Aorta (tissue), 5 donors: ENCODE measurements around the gene KRT78. TPM values are rescaled to one million over a fixed set of nuclear protein-coding genes. Genes with fewer than 3 reads are reported as not detected.

Experiments used
- ATAC-seq: fragments of 200-7000 bp; cut with Tn5 transposase; one replicate; pipeline ENCODE4 v1.9.1; 2022; ENCODE audit warnings: moderate library complexity; ENCODE audit not compliant: low FRiP score
- DNase-seq, 2 donors: peaks; one replicate each; pipeline ENCODE4 v3.0.0-alpha.2; 2020
- H3K27ac ChIP-seq, 2 donors: one replicate each; pipeline ENCODE4 v1.5.1; 2013; ENCODE audit warnings: low read length in 2 of 2, mild to moderate bottlenecking in 2 of 2, moderate library complexity in 2 of 2, control low read depth in 1 of 2, inconsistent platforms in 1 of 2, low read depth in 1 of 2
- H3K27me3 ChIP-seq, 2 donors: one replicate each; pipeline ENCODE4 v1.6.1; 2013; ENCODE audit warnings: control low read depth in 1 of 2, low read length in 1 of 2, mild to moderate bottlenecking in 1 of 2, moderate library complexity in 1 of 2; ENCODE audit not compliant: insufficient read depth in 2 of 2, control insufficient read depth in 1 of 2
- H3K36me3 ChIP-seq, 2 donors: one replicate each; pipeline ENCODE4 v1.6.1; 2013; ENCODE audit warnings: control low read depth in 1 of 2, low read length in 1 of 2, mild to moderate bottlenecking in 1 of 2; ENCODE audit not compliant: insufficient read depth in 2 of 2, control insufficient read depth in 1 of 2
- H3K4me1 ChIP-seq, 2 donors: one replicate each; pipeline ENCODE4 v1.6.1; 2013; ENCODE audit warnings: low read length in 2 of 2, control low read depth in 1 of 2, mild to moderate bottlenecking in 1 of 2, moderate library complexity in 1 of 2; ENCODE audit not compliant: insufficient read depth in 2 of 2, control insufficient read depth in 1 of 2
- H3K4me3 ChIP-seq, 2 donors: one replicate each; pipeline ENCODE4 v1.5.1; 2013; ENCODE audit warnings: low read length in 2 of 2, control low read depth in 1 of 2, mild to moderate bottlenecking in 1 of 2
- H3K9me3 ChIP-seq: one replicate; pipeline ENCODE4 v1.6.1; 2013; ENCODE audit warnings: mild to moderate bottlenecking, low read length; ENCODE audit not compliant: control insufficient read depth
- WGBS, 2 donors: extraction: QIAGEN DNeasy Blood & Tissue Kit; methylation state at CpG; one replicate each; pipeline ENCODE4 v1.1.7; 2013; 5-methylcytosine and 5-hydroxymethylcytosine counted together
- intact Hi-C, 2 donors: fragments of 100-400 bp; cut with DNase I; formaldehyde crosslinking; loops; one replicate each; pipeline versions ENCODE4 v1.14.2 to v1.15.0; 2022
- polyA plus RNA-seq, 2 donors: library from polyadenylated mRNA; stranded (reverse); fragments of 200-250 nt; gene quantifications; one replicate each; pipeline ENCODE4 v1.2.3, GENCODE V29; 2013
- total RNA-seq, 2 donors: library from RNA; stranded (reverse); fragmentation: NEBNext Ultra II Directional; extraction: Animal tissue kit (Norgen Biotek cat#: 25700); gene quantifications; one replicate each; pipeline ENCODE4 v1.2.1, GENCODE V29; 2021
- donor health status: healthy with polysubstance abuse.
- donor health status: Bipolar disorder and iron deficiency.
- donor health status: DM: no; HTN: no; CAD: no.
- donor health status: DM: no; HTN: no; CAD: no.
- donor health status: DM: yes; HTN: yes; CAD: no.

KRT78 gene
- total and polyA plus RNA-seq, 4 donors, result 0.10 to 2.0 TPM; not detected in 2

- no peaks in the 10 kb centered on the region for H3K9me3 ChIP-seq
- DNase-seq, result no peak
- intact Hi-C loops, result no loop called here
- H3K4me1 ChIP-seq, result no peaks in the 10 kb centered on the region
- H3K27ac ChIP-seq, result no peak overlapping the region
- H3K36me3 ChIP-seq, result no peaks in the 10 kb centered on the region
- no peak for ATAC-seq
- WGBS, 2 donors, result 73% methylated on average over 3 of the region's 3 CpGs
- no peak overlapping the region for H3K4me3 ChIP-seq
- H3K27me3 ChIP-seq, result no peaks in the 10 kb centered on the region
Observed at GRCh38 chr12:52812749-52813148, 36.0 kb downstream of the KRT78 start.

GRCh38 chr12:52812073-52812400 is 36.8 kb downstream of the KRT78 start:
- Histone ChIP-seq H3K27ac (no peak overlapping the region), H3K27me3 (no peaks in the 10 kb centered on the region), H3K36me3 (no peaks in the 10 kb centered on the region), H3K9me3 (no peaks in the 10 kb centered on the region), H3K4me1 (no peaks in the 10 kb centered on the region), H3K4me3 (no peak overlapping the region)
- DNase-seq, result no peak
- no peak for ATAC-seq
- 80 to 81% methylated on average over 4 of the region's 4 CpGs for WGBS, 2 donors
- intact Hi-C loops, result no loop called here

DNA sequence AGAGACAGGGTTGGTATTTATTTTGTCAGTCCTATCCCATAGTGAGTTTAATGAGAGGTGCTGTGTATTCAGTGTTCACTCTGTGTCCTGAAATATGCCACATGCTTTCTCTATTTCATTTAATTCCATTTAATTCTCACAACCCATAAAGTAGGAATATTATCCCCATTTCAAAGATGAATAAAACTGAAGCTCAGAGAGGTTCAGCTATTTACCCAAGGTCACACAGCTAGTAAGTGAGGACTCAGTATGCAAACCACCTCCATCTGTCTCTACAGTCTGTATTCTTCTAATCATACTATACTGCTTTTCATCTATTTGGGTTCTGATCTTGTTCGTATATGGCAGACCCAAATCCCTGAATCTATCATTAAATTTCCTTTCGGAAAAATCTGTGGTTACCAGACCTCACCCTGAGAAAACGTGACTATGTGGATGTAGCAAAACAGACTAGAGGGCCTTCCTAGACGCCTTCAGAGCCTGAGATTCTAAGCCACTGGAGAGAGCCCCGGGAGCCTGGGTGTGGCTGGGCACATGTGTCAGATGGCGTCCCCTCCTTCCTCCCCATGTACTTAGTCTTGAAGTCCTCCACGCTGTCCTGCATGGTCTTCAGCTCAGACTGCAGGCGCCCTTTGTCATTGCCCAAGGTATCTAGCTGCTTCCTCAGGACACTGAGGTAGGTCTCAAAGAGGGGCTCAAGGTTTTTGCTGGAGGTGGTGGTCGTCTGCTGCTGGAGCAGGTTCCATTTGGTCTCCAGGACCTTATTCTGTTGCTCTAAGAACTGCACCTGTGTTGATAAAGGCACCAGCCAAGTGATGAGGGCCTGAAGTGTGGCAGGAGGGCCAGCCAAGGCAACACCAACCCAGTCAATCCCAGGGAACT is 37.4 kb downstream of the KRT78 start:
- WGBS, 2 donors, result 91 to 95% methylated on average over 9 of the region's 9 CpGs
- Histone ChIP-seq H3K36me3 (no peaks in the 10 kb centered on the region), H3K27me3 (no peaks in the 10 kb centered on the region), H3K27ac (no peak overlapping the region), H3K9me3 (no peaks in the 10 kb centered on the region), H3K4me3 (no peak overlapping the region), H3K4me1 (no peaks in the 10 kb centered on the region)
- ATAC-seq, result no peak
- intact Hi-C loops, result no loop called here
- DNase-seq, result no peak

GRCh38 chr12:52810554-52810953 is 38.2 kb downstream of the KRT78 start:
- 74 to 78% methylated on average over 5 of the region's 5 CpGs for WGBS, 2 donors
- ATAC-seq, result no peak
- intact Hi-C loops, result no loop called here
- Histone ChIP-seq H3K4me1 (no peaks in the 10 kb centered on the region), H3K4me3 (no peak overlapping the region), H3K27ac (no peak overlapping the region), H3K36me3 (no peaks in the 10 kb centered on the region), H3K9me3 (no peaks in the 10 kb centered on the region), H3K27me3 (no peaks in the 10 kb centered on the region)
- no peak for DNase-seq

DNA sequence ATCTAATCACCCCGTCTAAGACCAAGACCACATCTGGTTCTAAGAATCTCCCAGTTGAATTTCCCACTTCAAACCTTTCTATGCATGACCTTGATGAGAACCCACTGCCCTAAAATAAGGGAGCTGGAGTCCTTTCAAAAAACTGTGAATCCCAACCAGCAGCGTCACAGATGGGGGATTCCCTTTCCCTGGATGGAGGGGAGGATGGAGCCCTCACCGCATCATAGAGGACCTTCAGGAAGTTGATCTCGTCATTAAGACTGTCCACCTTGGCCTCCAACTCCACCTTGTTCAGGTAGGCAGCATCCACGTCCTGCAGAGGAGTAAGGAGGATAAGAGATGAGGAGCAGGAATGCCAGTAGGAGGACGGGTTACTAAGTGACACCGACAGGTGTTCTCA is 39.6 kb downstream of the KRT78 start:
- intact Hi-C loops, result no loop called here

GRCh38 chr12:52808573-52809160 is 40.1 kb downstream of the KRT78 start:
- H3K27ac ChIP-seq, result no peak overlapping the region
- intact Hi-C loops, result no loop called here
- no peaks in the 10 kb centered on the region for H3K36me3 ChIP-seq
- H3K27me3 ChIP-seq, result no peaks in the 10 kb centered on the region
- no peak overlapping the region for H3K4me3 ChIP-seq
- H3K4me1 ChIP-seq, result no peaks in the 10 kb centered on the region
- ATAC-seq, result no peak
- no peaks in the 10 kb centered on the region for H3K9me3 ChIP-seq
- DNase-seq, result no peak
- WGBS, 2 donors, result 94 to 95% methylated on average over 8 of the region's 8 CpGs

More for the DNA sequence above, 39.6 kb downstream of the KRT78 start:
- Histone ChIP-seq H3K36me3 (no peaks in the 10 kb centered on the region), H3K27ac (no peak overlapping the region), H3K4me1 (no peaks in the 10 kb centered on the region), H3K27me3 (no peaks in the 10 kb centered on the region), H3K4me3 (no peak overlapping the region), H3K9me3 (no peaks in the 10 kb centered on the region)
- ATAC-seq (no peak), DNase-seq (no peak)
- WGBS, 2 donors, result 90 to 92% methylated on average over 7 of the region's 7 CpGs

- Histone ChIP-seq H3K27ac (no peak overlapping the region), H3K36me3 (no peaks in the 10 kb centered on the region), H3K4me1 (no peaks in the 10 kb centered on the region), H3K27me3 (no peaks in the 10 kb centered on the region), H3K4me3 (no peak overlapping the region), H3K9me3 (no peaks in the 10 kb centered on the region)
- intact Hi-C loops, result no loop called here
- ATAC-seq (no peak), DNase-seq (no peak)
- WGBS, 2 donors, result 92% methylated on average over 16 of the region's 16 CpGs
Observed at GRCh38 chr12:52807544-52808470, 41.0 kb downstream of the KRT78 start.

- 89 to 91% methylated on average over 11 of the region's 11 CpGs for WGBS, 2 donors
- Histone ChIP-seq H3K27ac (no peak overlapping the region), H3K9me3 (no peaks in the 10 kb centered on the region), H3K36me3 (no peaks in the 10 kb centered on the region), H3K4me1 (no peaks in the 10 kb centered on the region), H3K27me3 (no peaks in the 10 kb centered on the region), H3K4me3 (no peak overlapping the region)
- ATAC-seq, result no peak
- DNase-seq, result no peak
- intact Hi-C loops, result no loop called here
Observed at GRCh38 chr12:52806821-52807543, 41.8 kb downstream of the KRT78 start.
